ENCODE data around the gene C1QTNF3.
A peak's percentile ranks its signal among the peaks of the same experiment; 100 is the strongest.
"Not testable (repeated sequence)": the region's sequence is repeated elsewhere in the genome, so short reads cannot be mapped to it uniquely, and the experiment has no call there.

C1QTNF3 gene, protein sequence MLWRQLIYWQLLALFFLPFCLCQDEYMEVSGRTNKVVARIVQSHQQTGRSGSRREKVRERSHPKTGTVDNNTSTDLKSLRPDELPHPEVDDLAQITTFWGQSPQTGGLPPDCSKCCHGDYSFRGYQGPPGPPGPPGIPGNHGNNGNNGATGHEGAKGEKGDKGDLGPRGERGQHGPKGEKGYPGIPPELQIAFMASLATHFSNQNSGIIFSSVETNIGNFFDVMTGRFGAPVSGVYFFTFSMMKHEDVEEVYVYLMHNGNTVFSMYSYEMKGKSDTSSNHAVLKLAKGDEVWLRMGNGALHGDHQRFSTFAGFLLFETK

DNA sequence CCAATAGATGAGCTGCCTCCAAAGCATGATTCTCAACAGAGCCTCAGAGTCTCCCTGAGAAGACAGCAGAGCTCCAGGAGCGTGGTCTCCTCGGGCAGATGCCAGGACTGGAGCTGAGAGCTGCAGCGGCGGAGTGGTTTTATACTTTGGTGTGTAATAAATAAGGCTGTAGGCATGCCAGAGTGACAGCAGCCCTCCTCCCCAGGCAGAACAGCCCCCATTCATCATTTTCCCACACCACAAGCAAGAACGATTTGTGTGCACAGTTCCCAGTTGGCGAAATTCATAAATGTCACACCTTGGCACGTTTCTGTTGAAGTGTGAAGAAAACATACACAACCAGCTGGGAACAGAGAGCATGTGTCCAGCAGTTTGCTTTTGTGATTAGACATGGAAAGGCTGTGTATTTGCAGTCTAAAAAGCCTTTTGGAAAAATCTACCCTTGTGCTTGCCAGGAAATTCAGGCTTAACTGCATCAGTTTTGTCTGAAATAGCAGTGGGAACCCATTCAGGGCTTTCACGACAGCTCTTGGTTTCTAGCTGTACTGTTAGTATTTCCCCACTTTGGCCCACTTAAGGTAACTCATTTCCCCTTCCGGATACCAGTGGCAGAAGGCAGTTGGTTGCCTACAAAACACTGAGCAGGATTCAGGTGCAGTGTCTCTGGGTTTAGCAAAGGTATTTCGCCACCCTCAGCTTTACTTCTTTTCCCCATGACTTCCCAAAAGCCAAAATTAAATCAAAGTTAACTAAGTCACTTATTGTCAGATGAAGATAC is at the start of gene C1QTNF3:
Gene C1QTNF3, minus strand, starts transcription at position 115 of the 778 bp plus-strand sequence. Its CDS starts 88 bp downstream, at position 27.
- FAIRE-seq: no peak

DNA sequence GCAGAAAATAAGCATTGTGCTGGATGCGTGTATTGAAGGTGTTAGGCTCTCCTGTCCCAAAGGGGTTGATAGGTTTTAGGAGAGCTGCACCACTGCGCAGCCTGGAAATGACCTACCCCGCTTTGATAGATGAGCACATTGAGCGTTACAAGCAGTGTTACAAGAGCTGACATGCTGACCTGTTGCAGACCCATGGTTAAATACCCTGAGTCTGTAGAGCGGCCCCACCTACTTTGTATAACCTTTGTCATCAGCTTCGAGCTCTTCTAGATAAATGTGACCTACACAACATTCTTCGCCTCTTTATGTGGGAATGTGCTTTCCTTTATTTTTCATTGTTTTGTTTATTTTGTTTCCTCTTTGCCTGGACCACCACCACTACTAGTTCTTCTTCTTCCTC is 48.0 kb upstream of the C1QTNF3 start:
- not testable (repeated sequence) for FAIRE-seq

- peak; percentile 49 for FAIRE-seq
Observed at GRCh38 chr5:34089802-34090201, 46.8 kb upstream of the C1QTNF3 start.

DNA sequence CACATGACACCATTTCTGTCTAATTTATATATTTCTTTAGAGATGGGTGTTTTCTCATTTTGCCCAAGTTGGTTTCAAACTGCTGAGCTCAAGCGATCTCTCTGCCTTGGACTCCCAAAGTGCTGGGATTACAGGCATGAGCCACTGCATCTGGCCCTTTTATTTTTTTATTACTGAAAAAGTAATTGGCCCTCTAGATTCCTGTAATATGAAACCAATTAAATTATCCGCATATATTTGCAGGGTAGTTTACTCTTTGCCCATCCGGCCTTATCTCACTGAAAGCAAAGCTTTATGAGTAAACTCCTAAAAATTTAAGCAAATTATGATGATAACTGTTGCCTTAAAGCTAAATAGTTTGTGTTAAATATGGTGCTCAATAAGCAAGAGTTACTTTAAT is 44.7 kb upstream of the C1QTNF3 start:
- not testable (repeated sequence) for FAIRE-seq

- FAIRE-seq: not testable (repeated sequence)
Observed at GRCh38 chr5:34083898-34084297, 40.9 kb upstream of the C1QTNF3 start.

- not testable (repeated sequence) for FAIRE-seq
Observed at GRCh38 chr5:34079505-34079904, 36.5 kb upstream of the C1QTNF3 start.

DNA sequence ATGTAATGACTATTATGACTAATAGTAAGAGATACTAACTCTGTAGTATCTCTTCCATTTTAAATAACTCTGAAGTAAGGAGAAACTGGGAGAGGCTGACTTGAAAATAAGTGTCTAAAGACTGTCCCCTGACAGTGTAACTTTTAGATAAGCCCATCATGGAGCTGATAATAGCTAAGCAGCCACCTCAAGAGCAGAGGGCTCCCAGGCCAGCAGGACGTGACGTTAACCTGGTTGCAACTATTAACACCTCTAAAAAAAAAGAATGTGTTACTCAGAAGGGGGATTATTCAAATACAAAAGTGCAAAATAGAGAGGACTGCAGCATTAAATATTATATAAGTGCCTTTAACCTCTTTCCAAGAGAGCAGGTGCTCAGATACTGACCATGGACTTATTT is 34.6 kb upstream of the C1QTNF3 start:
- not testable (repeated sequence) for FAIRE-seq

DNA sequence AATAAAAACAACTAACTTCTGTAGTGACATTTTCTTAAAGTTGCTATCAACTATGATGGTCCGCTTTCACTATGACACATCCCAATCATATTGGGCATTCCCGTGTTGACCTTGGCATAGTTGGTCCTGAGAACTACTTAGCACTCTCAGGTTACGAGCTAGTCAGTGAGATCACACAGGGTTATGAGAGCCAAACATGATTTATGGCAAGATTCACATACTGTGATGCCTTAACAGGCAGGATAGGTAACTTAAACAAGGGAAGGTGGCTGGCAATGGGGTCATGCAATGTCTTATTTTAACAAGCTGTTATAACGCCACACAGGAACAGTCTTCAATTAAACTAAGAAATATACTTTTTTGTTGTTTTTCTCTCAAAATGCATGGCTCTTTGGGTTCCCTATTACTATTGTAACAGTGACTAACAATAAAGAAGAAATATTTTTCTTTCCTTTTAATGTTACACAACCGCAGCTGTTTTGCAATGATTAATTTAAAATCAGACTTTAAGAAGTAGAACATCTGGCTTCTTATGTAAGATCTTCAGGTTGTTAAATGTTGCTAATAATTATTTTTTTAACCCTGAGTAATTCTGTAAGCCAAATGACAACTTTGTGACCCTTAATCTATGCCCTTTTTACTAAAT is 33.8 kb upstream of the C1QTNF3 start:
- FAIRE-seq: not testable (repeated sequence)

- not testable (repeated sequence) for FAIRE-seq
Observed at GRCh38 chr5:34074472-34074871, 31.5 kb upstream of the C1QTNF3 start.

DNA sequence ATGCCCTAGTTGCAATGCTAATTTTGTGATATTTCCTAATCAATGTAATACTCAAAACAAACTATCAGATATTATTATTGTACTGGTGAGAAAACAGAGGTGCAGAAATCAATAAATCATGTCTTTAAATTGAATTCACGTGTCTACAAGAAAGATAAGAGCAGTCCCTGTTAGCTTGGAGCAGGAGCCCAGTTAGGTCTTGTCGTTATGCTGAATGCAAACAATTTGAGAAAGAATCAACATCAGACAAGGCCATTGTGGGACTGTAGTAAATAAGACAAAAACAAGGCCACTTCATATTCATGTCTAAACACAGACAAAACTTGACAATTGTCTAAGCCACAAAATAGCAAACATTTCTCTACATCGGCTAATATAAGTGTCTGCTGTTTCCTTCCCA is 31.1 kb upstream of the C1QTNF3 start:
- not testable (repeated sequence) for FAIRE-seq

GRCh38 chr5:34070626-34071025 is 27.6 kb upstream of the C1QTNF3 start:
- not testable (repeated sequence) for FAIRE-seq

DNA sequence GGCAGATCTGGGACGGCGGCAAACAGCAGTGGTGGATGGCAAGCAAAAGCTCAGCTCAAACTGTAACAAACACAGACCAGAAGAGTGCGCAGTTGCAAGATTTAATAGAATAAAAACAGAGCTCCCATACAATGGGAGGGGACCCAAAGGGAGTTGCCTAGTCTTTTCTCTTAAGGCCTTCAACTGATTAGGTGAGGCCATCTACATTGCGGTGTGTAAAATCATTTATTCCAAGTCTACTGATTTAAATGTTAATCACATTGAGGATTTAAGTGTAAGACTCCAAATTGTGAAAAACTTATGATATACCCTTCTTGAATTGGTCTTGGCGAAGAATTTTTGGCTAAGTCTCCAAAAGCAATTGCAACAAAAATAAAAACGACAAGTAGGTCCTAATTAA is 21.6 kb upstream of the C1QTNF3 start:
- FAIRE-seq: no peak

DNA sequence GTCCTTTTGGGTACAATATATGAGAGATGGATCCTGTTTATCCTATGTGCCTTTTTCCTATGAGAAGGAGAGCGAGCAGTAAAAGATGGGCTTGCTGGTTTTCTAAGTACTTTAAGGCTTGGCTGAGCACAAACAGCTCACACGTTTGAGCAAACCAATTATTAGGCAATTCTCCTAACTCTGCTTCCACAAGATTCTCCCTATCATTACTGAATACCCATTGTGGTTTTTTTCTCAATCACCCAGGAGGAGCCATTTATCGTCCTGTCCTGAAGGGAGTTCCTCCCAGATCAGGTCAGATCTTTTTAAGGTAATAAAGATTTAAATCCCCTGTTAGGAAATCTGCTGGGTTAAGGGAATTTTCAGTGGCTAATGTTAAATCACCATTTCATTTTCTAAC is 19.4 kb upstream of the C1QTNF3 start:
- no peak for FAIRE-seq

DNA sequence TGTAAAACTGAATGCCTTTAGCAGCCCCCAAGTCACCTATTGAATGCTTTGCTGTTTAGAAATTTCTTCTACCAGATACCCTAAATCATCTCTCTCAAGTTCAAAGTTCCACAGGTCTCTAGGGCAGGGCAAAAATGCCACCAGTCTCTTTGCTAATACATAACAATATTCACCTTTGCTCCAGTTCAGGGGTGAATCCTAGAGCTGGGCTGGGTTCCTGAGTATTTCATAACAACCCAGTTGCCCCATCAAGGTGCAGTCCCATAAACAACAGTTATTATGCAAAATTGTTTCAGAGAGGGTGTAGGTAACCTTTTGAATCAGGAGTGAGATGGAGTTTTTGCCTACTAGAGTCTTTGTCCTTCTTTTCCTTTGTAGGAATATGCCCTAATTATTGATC is 19.0 kb upstream of the C1QTNF3 start:
- no peak for FAIRE-seq

- FAIRE-seq: no peak
Observed at GRCh38 chr5:34059977-34060376, 17.0 kb upstream of the C1QTNF3 start.

GRCh38 chr5:34058532-34058931 is 15.5 kb upstream of the C1QTNF3 start:
- FAIRE-seq: no peak

DNA sequence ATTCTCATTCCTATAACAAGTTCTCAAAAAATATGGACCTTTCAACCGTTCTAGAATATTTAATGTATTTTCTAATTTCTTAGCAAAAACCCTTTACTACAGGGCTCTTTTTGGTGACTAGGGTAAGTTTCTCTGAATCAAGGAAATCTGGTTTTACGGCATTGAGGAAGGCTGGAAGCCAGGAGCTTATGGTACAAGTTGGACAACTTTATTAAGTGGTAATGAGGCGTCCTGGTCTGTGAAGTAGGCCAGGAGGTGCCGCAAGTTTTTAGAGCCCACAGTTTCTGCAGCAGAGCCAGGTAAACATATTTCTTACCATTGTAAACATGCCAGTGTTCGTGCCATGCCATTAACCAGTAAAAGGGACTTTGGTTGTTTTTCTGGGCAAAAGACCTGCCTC is 14.6 kb upstream of the C1QTNF3 start:
- FAIRE-seq: no peak

- no peak for FAIRE-seq
Observed at GRCh38 chr5:34057118-34057517, 14.1 kb upstream of the C1QTNF3 start.

- no peak for FAIRE-seq
Observed at GRCh38 chr5:34055667-34056066, 12.7 kb upstream of the C1QTNF3 start.

- FAIRE-seq: no peak
Observed at GRCh38 chr5:34054400-34054729, 11.4 kb upstream of the C1QTNF3 start.

DNA sequence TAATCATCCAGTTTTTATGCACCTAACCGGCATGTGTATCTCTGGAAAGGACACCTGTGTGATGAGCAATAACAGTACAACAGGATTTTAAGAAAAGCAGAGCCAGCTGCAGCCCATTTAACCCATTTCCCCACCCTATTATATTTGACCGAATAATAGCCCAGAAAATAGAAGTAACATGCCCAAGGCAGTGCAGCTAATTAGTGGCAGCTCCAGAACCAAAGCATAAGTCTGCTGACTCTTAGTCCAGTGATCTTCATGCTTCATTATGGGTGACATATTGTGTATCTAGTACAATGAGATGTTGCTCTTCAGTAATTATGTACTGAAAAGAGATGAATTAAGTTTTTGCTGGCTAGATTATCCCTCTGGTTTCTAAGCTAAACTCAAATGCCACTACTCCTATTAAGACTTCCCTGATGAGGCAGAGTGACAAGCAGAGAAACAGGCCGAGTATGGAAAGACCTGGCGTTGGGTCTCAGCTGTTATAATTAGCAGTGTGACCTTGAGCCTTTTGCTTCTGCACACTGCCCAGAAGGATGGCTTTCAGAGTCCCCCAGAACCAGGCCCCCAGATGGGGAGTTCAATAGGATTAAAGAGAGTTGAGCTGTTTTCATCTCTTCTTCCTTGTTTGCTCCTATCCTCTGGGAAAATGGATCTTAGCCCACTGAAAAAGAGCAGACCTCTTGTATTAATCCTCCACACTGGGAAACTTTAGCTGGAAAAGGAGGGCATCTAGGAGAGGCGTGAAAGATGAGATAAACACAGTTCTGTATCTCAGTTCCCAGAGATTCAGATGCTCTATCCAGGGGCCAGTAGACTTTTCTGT is 10.8 kb upstream of the C1QTNF3 start:
- FAIRE-seq: no peak

DNA sequence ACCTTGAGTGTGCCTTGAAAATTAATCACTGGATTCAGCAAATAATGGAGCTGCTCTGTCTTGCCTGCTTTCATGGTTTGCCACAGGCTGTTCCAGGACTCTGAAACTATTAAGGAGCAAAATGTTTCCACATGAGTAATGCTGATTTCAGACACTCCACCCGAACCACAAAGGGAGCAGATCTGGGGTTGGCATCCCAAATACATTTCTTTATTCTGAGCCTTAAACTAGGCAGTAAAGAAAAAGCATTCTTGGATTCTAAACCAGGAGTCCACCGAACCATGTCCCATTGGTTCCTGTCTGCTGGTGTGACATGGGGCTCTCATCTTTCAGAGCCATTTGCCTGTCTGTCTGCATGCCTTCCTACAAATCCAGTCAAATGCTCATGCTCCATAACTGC is 10.1 kb upstream of the C1QTNF3 start:
- FAIRE-seq: no peak
